Activated CD4-positive, CD25-positive, alpha-beta regulatory T cell treated with anti-CD3 and anti-CD28 coated beads, Interleukin-2, amount 50 U/mL, for 72 hours (primary cell): ENCODE results near the gene RENBP.

Source experiments
- DNase-seq: peaks from one replicate; pipeline ENCODE4 v3.0.0; 2021

Gene RENBP

DNA sequence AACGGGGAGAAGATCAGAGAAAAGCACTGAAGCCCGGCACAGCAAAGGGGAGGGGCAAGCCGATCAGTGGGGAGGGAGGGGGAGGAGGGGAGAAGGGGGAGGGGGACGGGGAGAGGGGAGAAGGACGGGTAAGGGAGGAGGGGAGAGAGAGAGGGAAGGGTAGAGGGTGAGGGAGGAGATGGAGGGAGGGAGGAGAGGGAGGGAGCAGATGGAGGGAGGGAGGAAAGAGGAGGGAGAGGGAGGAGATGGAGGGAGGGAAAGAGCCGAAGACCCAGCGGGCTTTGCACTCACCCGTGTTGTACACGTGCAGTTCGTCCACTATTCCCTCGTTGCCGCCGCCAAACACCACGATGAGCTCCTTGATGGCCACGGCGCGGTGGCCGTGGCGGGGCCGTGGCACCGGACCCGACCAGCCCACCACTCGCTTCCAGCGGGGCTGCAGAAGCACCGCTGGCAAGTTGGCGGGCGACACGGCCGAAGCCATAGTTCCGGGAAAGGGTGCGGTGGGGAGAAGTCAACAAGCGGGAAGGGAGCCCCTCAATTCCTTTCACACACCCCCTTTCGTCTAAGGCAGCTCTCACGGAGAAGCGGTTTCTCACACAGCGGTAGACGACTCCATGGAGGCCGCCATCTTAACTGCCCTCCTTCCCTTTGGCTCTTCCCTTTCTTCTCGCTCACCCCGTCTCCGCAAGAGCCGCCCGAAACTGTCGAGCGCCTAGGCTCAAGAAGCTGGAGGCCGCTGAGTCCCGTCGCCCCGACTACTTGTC is 26.1 kb upstream of the RENBP start:
- no peak for DNase-seq

DNA sequence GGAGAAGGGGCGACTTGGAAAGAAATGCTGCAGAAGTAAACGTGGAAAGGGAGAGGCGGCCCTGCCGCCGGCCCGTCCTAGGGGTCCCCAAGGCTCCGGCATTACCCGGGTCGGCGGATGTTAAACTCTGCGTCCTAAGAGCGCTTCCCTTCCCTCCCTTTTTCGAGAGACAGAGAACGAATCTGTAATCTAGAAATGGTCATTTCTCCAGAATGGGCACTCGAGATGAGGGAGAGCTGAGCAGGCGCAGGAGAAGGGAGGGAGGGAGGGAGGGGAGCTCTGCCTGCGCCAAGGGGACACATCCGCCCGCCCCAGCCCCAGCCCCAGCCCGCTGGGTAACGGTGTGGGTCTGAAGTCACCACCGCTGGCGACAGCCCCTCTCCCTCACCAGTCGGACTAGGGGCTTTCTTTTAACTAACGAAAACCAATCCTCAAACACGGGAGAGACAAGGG is 25.5 kb upstream of the RENBP start:
- DNase-seq, result no peak

DNA sequence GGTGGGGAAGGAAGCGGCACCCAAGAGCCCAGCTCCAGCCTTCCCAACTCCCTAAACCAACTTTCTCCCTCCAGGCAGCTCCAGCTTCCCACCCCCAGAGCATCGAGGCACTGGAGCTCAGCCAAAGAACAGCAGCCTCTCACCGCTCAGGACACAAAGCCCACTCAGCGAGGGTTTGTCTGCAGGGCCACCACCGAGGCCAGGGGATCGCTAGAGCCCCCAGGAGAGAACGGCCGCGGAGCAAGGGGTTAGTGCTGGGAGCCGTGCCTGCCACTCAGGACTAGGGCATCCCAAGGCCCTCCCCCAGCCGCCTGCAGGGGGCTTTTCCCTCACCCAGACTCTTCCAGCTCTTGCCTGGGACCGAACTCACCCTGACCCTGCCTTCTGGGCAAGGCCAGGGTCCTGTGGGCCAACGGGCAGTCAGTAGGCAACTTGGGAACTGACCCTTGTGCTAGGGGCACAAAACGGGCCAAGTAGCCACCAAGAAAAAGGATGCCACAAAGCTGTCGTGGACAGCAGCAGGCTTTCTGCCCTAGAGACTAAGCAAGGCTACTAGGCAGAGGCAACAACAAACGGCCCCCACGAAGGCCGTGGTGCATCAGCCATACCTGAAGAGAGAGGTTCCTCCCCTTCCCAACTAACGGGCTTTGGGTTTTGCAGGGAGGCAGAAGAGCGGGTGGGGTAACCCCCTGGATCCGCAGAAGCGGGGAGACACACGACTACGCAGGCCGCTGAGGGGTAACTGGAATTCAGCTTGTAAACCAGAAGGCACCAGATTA is 24.9 kb upstream of the RENBP start:
- no peak for DNase-seq

DNA sequence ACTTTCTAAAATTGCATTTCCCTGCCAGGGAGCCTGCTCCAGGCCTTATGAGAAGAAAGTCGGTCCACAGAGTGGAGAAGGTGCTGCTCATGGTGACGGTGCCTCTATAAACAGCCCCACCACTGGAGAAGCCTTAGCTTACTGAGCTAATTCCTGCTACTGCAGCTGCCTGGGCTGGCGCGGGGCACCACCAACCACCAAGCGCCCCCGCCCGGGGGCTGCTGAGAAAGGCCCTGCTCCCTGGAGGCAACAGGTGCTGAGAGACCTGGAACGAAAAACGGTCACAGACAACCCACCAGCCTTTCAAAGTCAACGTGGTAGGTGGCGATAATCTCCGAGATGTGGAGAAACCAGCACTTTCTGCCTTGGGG is 24.3 kb upstream of the RENBP start:
- no peak for DNase-seq

DNA sequence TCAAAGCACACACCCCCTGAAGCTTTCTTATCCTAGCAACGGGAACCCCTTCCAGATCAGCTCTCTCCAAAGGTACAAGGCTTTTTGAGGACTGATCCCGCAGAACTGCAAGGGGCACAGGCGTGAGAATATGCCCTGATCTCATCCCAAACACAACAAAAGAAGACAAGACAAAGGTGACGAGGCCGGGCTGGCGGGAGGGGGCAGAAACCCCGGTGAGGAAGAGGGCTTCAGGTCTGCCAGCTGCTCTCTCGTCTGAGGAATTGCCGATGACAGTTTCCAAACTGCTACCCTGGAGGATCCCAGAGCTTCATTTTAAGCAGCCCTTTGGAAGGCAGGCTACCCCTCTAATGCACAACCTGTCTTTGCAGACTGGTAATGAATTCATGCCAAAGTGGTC is 23.8 kb upstream of the RENBP start:
- no peak for DNase-seq

DNA sequence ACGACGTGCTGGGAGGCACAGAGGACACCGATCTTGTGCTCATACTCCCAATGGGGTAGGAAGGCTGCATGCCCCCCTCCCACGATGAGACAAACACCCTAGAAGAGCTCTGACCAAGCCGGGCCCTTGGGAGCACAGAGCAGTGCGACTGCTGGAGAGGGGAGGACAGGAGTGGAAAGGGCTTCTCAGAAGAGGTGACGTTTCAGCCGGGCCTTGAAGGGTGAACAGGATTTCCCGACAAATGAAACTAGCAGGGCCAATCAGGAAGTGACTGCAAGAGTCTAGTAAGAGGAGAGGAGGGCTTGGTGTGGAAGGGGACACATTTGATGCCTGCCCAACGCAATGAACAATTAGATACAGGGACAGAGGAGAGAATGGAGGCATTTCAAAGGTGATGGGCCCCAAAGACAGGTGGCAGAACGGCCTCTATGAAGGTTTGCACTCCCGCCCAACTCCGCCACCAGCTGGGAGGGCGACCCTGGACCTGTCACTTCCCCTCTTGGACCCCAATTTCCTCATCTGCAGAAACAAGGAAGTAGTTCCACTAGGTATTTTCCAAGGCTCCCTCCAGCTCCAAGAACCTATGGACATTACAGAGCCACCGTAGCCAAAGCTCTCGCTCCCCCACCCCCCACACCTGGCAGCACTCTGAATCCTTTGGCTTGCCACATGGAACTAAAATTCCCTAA is 23.2 kb upstream of the RENBP start:
- DNase-seq, result no peak

DNA sequence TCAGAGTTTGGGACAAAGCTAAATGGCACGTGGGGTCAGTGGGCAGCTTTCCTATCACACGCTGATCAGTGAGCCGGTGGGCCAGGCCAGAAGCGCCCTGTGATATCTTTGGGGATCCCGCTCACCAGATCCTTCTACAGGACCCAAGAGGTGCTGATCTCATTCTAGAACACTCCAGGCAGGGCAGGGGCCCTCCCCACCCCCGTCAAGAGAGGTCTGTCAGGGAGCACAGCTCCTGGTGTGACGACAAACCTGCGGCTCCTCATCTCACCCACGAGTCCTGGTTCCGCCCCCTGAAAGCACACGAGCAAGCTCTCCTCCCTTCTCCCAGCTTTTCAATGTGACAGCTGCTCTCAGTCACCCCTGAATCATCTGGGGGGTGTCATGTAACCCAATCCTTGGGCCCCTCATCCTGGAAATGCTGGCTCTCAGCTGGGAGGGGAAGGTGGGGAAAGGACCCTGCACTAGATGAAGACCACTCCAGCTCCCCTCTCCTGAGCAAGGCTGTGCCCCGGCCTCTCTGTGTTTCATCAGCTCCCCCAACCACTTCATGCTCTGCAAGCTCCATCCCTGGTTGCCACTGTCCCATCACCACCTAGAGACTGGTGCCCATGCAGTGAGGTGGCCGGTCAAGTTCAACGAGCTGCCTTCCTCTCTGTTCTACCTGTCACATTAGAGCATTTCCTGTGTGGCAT is 22.5 kb upstream of the RENBP start:
- no peak for DNase-seq

DNA sequence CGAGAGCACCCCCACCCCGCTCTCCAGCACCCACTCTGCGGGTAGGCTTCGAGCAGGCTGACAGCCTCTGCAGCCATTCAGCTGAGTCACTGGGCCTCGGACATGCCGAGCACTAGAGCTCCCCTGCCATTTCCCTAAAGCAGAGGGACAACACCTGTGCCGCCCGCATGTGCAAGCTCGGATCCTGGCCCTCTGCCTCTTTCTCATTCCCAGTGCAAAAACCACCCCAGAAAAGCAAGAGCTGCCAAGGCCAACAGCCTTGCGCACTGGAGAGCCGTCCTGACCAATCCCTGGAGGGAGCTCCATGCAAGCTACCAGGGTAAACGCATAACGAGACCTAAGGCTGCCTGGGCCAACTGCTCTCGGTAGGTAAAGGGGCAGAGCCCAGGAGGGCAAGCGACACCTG is 21.8 kb upstream of the RENBP start:
- DNase-seq, result no peak

DNA sequence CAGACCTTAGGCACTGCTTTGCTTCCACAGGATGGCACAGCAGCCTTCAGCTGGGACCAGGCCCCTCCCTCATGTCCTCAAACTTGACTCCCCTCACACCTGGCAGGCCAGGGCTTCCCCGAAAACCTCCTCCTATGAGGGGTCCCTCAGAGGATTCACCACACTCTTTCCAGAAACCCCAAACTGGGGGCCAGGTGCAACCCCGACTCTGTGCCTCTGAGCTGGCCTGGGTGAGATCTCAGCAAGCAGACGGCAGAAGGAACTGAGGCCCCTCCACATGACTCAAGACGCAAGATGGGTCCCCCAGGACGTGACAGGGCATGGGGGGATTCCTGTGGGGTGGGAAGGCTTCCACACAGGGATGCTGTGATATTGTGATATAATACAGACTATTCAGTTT is 21.0 kb upstream of the RENBP start:
- no peak for DNase-seq

DNA sequence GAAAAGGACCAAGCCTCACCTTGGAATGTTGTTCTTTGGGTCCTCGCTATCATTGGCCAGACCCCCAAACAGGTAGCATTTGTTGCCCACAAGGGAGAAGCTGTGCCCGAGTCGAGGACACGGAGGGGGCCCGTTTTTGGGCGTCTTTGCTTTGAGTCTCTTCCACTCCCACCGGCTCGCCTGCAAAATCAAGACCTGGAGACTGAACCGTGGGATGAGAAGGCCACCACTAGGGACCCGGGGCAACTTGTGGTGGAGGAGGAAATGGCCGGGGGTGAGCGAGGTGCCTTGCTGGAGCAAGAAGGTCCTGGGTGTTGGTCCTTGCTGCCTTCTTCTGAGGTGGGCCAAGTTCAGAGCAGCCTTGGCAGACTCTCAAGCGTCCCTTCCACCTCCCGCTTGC is 19.7 kb upstream of the RENBP start:
- no peak for DNase-seq

DNA sequence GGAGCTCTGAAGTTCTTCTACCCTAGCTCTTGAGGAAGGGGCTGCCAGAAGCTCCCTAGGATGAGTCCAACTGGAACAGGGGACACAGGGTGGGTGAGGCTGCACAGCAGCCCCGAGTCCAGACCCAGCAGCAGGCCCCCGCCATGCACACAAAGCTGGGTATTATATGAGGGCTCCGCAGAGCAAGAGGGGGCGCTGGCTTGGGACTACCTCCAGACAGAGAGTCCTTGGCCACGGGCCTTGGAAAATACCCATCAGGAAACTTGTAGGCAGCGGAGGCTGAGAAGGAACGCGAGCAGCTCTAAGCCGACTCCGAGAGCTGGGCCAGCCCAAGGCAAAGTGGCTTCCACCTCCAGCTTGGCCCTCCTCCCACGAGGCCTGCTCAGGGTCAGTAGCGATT is 19.1 kb upstream of the RENBP start:
- no peak for DNase-seq

DNA sequence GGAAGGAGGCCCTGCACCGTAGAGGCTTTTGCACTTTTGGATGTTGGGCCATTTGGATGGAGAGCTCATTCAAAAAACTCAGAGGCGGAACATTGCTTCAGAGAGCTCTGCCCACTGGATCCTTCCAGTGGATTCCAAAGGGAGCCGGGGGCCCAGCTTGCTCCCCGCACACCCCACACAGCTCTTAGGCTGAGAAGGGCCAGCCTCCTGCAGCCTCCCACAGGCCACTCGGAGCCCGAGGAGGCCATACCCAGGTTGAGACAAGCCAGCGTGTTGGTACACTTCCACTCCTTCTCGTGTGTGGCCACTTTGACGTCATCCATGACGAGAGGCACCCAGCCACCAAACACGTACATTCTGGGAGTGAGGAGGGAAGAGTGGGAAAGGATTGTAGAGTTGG is 16.8 kb upstream of the RENBP start:
- no peak for DNase-seq

DNA sequence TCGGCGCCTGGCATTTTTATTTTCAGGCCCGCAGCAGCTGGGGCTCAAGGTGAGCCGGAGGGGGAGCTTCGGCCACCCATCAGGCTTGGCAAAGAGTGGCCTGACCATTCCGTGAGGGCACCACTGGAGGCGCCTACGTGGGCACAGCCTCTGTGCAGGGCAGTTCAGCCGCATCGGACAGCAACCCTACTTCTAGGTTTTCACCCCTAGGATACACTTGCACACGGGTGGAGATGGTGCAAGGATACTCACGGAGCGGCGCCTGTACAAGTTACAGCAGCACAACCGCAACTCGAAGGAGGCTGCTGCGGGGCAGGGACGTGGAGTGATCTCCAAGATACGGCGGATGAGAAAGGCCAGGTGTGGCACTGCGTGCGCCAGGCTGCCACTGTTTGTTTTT is 16.3 kb upstream of the RENBP start:
- no peak for DNase-seq

DNA sequence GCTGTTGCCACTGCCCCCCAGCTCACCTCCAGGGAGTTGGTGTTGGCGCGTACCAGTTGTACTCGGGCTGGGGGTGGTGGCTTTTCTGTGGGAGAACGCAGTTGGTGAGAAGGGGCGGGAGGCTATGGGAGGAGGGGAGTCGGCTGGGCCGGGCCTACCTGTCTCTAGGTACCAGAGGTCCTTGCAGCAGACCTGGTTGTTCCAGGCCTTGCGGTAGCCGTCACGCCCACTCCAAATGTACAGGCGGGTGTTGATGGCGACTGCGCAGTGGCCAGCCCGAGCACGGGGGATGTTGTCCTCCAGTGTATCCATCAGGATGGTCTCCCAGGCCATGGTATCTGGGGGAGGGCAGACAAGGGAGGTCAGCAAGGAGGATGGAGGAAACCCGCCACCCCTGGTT is 15.6 kb upstream of the RENBP start:
- DNase-seq, result no peak

DNA sequence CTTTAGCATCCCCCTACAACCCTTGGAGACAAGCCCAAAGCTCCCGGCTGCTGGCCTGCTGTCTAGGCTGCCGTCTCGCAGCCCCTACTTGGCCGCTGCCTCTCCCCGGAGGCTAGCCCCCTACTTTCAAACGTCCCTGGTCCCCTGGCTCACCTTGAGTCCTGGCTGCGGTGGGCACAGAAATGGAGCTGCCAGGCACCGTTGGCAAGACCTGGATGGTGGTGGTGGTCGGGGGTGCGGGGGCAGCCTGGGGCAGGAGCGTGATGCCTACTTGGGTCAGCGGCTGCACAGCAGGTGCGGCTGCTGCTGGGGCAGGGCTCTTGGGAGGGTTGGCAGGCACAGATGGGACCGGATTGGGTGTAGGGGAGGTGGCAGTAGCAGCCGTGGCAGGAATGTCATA is 15.2 kb upstream of the RENBP start:
- DNase-seq, result no peak

DNA sequence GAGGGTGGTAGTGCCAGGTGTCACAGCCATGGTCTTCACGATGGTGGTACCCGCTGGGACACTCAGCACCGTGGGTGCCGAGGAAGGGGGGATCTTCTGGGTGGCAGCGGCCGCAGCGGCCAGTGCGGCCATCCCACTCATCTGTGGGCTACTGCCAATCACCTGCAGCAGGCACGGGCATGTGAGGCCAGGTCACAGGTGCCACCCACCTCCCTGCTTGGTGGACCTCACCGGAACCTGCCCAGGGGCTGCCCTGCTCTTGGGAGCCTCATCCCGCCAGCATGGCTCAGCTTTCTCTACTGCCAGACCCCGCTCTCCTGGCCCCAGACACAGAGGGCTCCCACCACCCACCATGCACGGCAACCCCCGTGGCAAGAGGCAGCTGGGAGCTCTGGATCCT is 14.2 kb upstream of the RENBP start:
- DNase-seq, result no peak

DNA sequence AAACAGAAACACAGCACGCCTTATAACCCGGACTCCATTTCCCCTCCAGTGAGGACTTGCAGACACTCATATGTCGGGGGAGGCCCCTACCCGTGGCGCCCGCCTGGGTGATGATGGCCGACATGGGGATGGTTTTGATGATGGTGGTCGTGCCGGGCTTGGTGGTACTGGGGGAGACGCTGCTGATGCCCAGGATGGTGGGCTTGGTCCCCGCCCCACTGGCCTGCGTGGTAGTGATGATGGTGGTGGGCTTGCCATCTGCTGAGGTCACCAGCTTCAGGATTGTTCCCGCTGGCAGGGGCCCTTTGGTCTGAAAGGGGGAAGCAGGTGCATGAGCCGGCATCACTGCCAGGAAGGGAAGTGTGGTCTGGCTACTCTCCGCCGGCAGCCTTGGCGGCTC is 12.8 kb upstream of the RENBP start:
- DNase-seq, result no peak

DNA sequence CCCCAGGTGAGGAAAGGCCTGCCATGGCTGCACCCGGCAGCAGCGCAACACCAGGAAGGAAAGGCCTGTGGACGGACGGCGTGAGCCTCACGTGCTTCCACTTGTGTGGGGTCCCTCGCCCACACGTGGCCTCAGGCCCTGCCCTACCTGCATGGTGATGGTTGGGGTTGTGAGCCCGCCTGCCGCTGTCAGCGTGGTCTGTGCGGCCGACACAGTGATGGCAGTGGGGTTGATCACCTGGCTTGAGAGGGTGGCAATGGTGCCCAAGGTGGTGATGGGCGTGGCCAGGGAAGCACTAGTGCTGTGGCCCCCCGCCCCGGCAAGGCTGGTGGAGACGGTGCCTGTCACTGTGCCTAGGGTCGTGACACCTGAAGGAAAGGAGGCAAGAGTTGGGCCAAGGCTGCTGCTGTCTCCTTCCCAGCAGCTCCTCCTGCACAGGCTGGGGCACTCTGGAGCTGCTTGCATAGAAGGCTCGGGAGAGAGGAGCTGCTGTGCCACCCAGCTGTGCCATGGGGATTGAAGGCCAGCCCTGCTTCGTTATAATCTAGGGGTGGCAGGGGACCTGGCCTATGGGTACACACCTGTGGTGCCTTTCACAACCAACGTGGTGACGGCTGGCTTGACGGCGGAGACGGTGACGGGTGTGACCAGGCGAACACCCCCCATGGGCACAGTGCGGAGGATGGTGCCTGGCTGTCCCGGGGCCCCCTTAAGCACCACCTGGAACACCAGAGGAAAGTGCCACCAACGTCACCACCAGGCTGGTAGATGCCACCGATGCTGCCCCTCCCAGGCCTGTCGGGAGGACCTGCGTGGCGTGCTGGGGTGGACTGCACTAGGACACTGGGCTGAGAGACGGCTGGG is 11.8 kb upstream of the RENBP start:
- no peak for DNase-seq

DNA sequence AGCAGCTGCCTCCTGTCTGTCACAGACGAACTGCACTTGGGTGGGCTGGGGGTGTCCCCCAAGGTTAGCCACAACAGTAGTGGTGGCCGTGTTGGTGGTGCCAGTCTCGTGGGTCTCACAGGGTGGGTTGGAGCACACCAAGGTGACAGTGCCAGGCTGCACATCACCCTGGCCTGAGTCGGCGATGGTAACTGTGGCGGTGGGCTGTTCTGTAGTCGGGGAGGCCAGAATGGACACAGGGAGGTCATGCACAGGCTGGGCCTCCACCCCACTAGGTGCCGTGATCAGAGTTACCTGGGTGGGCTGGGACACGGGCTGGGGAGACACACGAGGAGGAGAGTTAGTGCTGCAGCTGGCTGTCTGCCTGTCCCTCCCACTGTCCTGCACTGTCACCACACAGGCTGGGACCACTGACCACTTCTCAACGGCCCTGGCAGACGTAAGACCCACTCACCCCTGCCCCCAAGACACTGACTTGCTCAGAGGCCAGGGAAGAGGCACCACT is 10.8 kb upstream of the RENBP start:
- DNase-seq, result no peak

DNA sequence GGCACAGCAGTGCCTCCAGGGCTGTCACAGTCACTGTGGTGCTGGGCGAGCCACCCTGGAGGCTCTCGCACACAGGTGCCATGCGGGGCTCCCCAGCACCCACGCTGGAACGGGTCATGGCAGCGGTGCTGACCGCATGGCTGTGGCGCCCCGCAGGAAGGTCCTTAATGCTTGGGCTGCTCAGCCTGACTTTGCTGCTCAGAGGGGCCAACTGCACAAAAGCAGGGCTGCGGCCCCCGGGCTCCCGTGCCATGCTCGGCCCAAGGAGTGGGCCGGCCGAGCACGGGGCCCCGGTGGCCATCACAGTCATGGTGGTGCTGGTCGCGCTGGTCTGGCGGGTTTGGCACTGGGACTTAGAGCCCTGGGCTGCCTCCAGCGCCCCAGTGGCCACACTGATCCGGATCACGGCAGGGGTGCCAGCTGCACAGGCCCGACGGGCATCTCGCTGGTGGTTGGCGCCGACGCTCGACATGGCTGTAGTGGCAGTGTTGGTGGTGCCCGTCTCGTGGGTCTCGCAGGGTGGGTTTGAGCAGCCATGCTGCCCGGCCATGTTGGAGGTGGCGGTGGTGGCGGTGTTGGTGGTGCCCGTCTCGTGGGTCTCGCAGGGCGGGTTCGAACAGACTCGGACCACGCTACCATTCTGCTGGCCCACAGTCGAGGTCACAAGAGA is 10.2 kb upstream of the RENBP start:
- no peak for DNase-seq

DNA sequence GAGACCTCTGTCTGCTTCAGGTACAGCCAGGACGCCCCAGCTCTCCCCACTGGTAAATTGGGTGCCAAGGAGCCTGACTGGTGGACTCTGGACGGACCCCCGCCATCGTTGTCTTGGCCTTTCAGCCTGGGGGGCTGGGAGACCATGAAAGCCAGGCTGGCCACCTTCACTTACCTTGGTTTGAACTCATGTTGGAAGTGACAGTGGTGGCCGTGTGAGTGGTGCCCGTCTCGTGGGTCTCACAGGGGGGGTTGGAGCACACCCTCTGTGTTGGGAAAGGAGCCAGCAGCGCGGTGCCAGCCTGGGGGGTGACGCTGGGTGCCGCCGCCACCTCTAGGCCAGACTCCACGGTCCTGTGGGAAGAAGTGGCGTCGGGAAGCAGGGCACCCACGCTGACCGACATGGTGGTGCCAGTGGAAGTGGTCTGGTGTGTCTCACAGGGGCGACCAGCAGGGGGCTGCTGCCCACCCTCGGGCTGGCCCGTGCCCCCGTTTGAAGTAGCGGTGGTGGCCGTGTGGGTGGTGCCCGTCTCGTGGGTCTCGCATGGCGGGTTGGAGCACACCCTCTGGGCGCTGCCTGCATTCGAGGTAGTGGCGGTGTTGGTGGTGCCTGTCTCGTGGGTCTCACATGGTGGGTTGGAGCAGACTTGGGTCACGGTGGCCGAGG is 9.6 kb upstream of the RENBP start:
- no peak for DNase-seq
